GM18909 (cell line): ENCODE results near the gene MALRD1.

Experiments
- ATAC-seq: cut with Tn5 transposase; IDR thresholded peaks from one replicate; pipeline ENCODE4 v1.9.1; 2021; ENCODE audit warnings: mild to moderate bottlenecking; ENCODE audit not compliant: unreplicated experiment, poor library complexity

MALRD1 gene

GRCh38 chr10:19626156-19626555, 577.6 kb downstream of the MALRD1 start:
- no peak for ATAC-seq

GRCh38 chr10:19628767-19629560, 580.4 kb downstream of the MALRD1 start:
- ATAC-seq: no peak

GRCh38 chr10:19629567-19629966, 581.0 kb downstream of the MALRD1 start:
- no peak for ATAC-seq

GRCh38 chr10:19634163-19634562, 585.6 kb downstream of the MALRD1 start:
- ATAC-seq: no peak

- ATAC-seq: no peak
These were observed 589.7 kb downstream of the MALRD1 start for GRCh38 chr10:19638182-19638895.

GRCh38 chr10:19638896-19639233, 590.3 kb downstream of the MALRD1 start:
- no peak for ATAC-seq

- no peak for ATAC-seq
These were observed 592.1 kb downstream of the MALRD1 start for GRCh38 chr10:19640566-19641263.

GRCh38 chr10:19651549-19651948, 602.9 kb downstream of the MALRD1 start:
- ATAC-seq: no peak

- no peak for ATAC-seq
These were observed 604.1 kb downstream of the MALRD1 start for GRCh38 chr10:19652750-19653149.

- no peak for ATAC-seq
These were observed 605.3 kb downstream of the MALRD1 start for GRCh38 chr10:19653931-19654330.

- ATAC-seq: no peak
These were observed 606.0 kb downstream of the MALRD1 start for GRCh38 chr10:19654576-19654975.

- no peak for ATAC-seq
These were observed 607.9 kb downstream of the MALRD1 start for GRCh38 chr10:19656420-19657042.

- ATAC-seq: no peak
These were observed 609.5 kb downstream of the MALRD1 start for GRCh38 chr10:19658131-19658530.

- ATAC-seq: no peak
These were observed 610.1 kb downstream of the MALRD1 start for GRCh38 chr10:19658622-19659233.

- ATAC-seq: no peak
These were observed 611.5 kb downstream of the MALRD1 start for GRCh38 chr10:19659920-19660655.

GRCh38 chr10:19663344-19663743, 614.7 kb downstream of the MALRD1 start:
- no peak for ATAC-seq

GRCh38 chr10:19668116-19668515, 619.5 kb downstream of the MALRD1 start:
- ATAC-seq: no peak

- no peak for ATAC-seq
These were observed 627.5 kb downstream of the MALRD1 start for GRCh38 chr10:19676063-19676462.

GRCh38 chr10:19683356-19683755, 634.8 kb downstream of the MALRD1 start:
- no peak for ATAC-seq

- ATAC-seq: no peak
These were observed 635.4 kb downstream of the MALRD1 start for GRCh38 chr10:19683960-19684359.
